Measurements from ENCODE around the gene CDC73. TPM values are rescaled to one million over a fixed set of nuclear protein-coding genes. Genes with fewer than 3 reads are reported as not detected.
A peak's percentile ranks its signal among the peaks of the same experiment; 100 is the strongest.
"Not testable (repeated sequence)": the region's sequence is repeated elsewhere in the genome, so short reads cannot be mapped to it uniquely, and the experiment has no call there.

CDC73 gene
- total RNA-seq, 2 donors from 2014 or later: 52.8 to 53.0 TPM

DNA sequence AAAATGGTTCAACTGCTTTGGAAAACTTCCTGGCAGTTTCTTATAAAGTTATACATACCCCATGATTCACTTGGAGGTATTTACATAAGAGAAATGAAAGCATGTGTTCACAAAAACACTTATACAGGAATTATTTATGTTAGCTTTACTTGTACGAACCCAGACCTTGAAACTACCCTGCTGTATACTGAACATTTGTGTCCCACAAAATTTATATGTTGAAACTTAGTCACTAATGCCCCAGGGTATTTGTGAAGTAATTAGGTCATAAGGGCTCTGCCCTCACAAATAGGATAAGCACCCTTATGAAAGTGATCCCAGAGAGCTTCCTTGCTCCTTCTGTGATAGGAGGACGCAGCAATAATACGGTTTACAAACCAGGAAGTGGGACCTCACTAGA lies 107.3 kb downstream of the CDC73 start:
- Histone ChIP-seq H3K4me3 (ENCODE audit: low read length) (no peak overlapping the region), H3K9ac (ENCODE audit: extremely low read depth, low read length, poor library complexity, severe bottlenecking) (no peak overlapping the region), H3K36me3 (ENCODE audit: control insufficient read depth, insufficient read depth, low read length) (peaks cover 31% of the 10 kb centered on the region), H3K4me1 (ENCODE audit: control insufficient read depth, insufficient read depth, low read length) (no peaks in the 10 kb centered on the region), H3K27me3 (ENCODE audit: control insufficient read depth, insufficient read depth, low read length, poor library complexity, severe bottlenecking) (no peaks in the 10 kb centered on the region), H3K27ac (ENCODE audit: low read depth, low read length) (no peak overlapping the region), H3K9me3 (ENCODE audit: control insufficient read depth, low read length) (no peaks in the 10 kb centered on the region)
- H3K36me3 Mint-ChIP-seq (ENCODE audit: low read depth): peaks cover 28% of the 10 kb centered on the region
- TF ChIP-seq, protein P1, sequence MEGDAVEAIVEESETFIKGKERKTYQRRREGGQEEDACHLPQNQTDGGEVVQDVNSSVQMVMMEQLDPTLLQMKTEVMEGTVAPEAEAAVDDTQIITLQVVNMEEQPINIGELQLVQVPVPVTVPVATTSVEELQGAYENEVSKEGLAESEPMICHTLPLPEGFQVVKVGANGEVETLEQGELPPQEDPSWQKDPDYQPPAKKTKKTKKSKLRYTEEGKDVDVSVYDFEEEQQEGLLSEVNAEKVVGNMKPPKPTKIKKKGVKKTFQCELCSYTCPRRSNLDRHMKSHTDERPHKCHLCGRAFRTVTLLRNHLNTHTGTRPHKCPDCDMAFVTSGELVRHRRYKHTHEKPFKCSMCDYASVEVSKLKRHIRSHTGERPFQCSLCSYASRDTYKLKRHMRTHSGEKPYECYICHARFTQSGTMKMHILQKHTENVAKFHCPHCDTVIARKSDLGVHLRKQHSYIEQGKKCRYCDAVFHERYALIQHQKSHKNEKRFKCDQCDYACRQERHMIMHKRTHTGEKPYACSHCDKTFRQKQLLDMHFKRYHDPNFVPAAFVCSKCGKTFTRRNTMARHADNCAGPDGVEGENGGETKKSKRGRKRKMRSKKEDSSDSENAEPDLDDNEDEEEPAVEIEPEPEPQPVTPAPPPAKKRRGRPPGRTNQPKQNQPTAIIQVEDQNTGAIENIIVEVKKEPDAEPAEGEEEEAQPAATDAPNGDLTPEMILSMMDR (conservative IDR thresholded peaks at IDR 0.05): no peak
- DNase-seq: no peak
- peaks cover 3% of the 10 kb centered on the region for H3K9me3 Mint-ChIP-seq
- no peak overlapping the region for H3K4me3 Mint-ChIP-seq
- no peaks in the 10 kb centered on the region for H3K4me1 Mint-ChIP-seq
- WGBS, 2 experiments (ENCODE audit: insufficient coverage in 1 of 2, insufficient read length in 1 of 2): 88 to 97% methylated on average over 3 of the region's 3 CpGs
- no peaks in the 10 kb centered on the region for H3K27me3 Mint-ChIP-seq (ENCODE audit: insufficient read depth)
- H3K27ac Mint-ChIP-seq: no peak overlapping the region

DNA sequence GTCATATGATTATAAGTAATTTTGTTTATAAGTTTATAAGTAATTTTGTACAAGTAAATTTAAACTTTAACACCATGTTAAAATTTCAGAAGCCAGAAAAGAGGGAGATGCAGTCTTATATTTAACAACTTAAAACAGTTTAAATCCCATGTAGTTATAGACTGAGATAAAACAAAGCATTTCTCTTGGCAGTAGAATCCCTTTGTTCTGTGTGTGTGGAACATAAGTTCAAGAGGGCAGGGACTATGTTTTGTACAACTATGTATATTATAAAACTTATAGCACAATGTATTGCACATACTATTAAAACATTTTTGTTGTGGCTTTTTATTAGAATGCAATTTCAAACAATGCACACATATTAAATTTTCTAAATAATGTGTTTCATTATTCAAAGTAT lies 109.3 kb downstream of the CDC73 start:
- peaks cover 37% of the 10 kb centered on the region for H3K36me3 ChIP-seq (ENCODE audit: control insufficient read depth, insufficient read depth, low read length)
- not testable (repeated sequence) for H3K9me3 ChIP-seq (ENCODE audit: control insufficient read depth, low read length); H3K4me3 ChIP-seq (ENCODE audit: low read length); H3K4me3 Mint-ChIP-seq; H3K4me1 Mint-ChIP-seq; H3K4me1 ChIP-seq (ENCODE audit: control insufficient read depth, insufficient read depth, low read length); DNase-seq; H3K27me3 ChIP-seq (ENCODE audit: control insufficient read depth, insufficient read depth, low read length, poor library complexity, severe bottlenecking); H3K27ac Mint-ChIP-seq; H3K27me3 Mint-ChIP-seq (ENCODE audit: insufficient read depth); H3K27ac ChIP-seq (ENCODE audit: low read depth, low read length); H3K9me3 Mint-ChIP-seq; H3K9ac ChIP-seq (ENCODE audit: extremely low read depth, low read length, poor library complexity, severe bottlenecking)
- peaks cover 26% of the 10 kb centered on the region for H3K36me3 Mint-ChIP-seq (ENCODE audit: low read depth)

DNA sequence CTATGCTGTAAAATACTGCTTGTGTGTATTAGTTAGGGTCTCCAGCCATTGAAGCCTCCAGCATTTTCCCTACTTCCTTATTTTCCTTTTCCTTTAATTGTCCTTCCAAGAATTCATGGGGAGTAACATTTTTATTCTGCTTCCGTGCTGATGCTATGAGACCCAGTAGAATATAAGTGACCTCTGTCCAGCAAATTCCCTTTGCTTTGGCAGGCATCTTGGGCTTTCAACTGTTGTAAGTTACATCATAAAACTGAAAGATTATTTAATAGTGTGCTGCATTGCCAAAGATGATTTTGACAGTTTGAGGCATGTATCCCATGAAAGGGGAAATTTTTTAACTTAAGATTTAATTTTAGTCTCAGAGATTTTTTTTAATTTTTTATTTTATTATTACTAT lies 112.7 kb downstream of the CDC73 start:
- no peak overlapping the region for H3K9ac ChIP-seq (ENCODE audit: extremely low read depth, low read length, poor library complexity, severe bottlenecking)
- H3K27me3 ChIP-seq (ENCODE audit: control insufficient read depth, insufficient read depth, low read length, poor library complexity, severe bottlenecking): no peaks in the 10 kb centered on the region
- 95% methylated on average over 1 of the region's 1 CpG; no CpG with 5 or more reads in 1 of the 2 experiments for WGBS, 2 experiments (ENCODE audit: insufficient coverage in 1 of 2, insufficient read length in 1 of 2)
- no peak overlapping the region for H3K27ac ChIP-seq (ENCODE audit: low read depth, low read length)
- no peaks in the 10 kb centered on the region for H3K27me3 Mint-ChIP-seq (ENCODE audit: insufficient read depth)
- H3K9me3 ChIP-seq (ENCODE audit: control insufficient read depth, low read length): peaks cover 34% of the 10 kb centered on the region
- peaks cover 52% of the 10 kb centered on the region for H3K36me3 ChIP-seq (ENCODE audit: control insufficient read depth, insufficient read depth, low read length)
- no peaks in the 10 kb centered on the region for H3K4me1 ChIP-seq (ENCODE audit: control insufficient read depth, insufficient read depth, low read length)
- H3K4me3 ChIP-seq (ENCODE audit: low read length): no peak overlapping the region
- DNase-seq: no peak
- TF ChIP-seq, protein P1 (conservative IDR thresholded peaks at IDR 0.05): no peak
- no peaks in the 10 kb centered on the region for H3K4me1 Mint-ChIP-seq
- no peak overlapping the region for H3K4me3 Mint-ChIP-seq
- H3K36me3 Mint-ChIP-seq (ENCODE audit: low read depth): peaks cover 49% of the 10 kb centered on the region
- H3K9me3 Mint-ChIP-seq: peaks cover 29% of the 10 kb centered on the region
- H3K27ac Mint-ChIP-seq: no peak overlapping the region

DNA sequence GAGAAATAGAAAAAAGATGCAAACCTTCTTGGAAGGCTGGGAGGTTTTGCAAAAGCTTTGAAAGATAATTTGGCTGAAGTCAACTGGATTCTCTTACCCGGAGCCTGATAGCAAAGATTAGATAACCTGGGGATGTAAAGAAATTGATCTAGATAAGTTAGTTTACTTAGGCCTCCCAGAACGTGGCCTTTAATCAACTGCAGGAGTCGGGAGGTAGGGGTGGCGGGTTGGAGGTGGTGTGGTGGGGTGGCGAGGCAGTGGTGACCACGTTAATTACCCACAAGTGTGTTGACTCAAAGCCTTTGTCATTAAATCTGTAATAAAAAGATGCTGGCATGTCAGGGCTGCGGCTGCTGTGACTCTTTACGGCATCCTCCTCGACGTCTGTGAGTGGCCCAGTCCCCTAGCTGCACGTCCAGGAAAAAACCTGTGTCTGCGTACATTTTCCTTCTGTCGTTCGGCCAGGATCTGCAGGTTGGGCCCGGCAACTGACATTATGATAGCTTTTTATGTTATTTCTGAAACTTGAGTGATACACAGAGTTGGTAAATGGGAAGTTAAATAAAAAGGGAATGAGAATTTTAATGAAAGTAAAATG lies 115.6 kb downstream of the CDC73 start:
- Histone ChIP-seq H3K9me3 (ENCODE audit: control insufficient read depth, low read length) (peaks cover 34% of the 10 kb centered on the region), H3K4me1 (ENCODE audit: control insufficient read depth, insufficient read depth, low read length) (no peaks in the 10 kb centered on the region), H3K27me3 (ENCODE audit: control insufficient read depth, insufficient read depth, low read length, poor library complexity, severe bottlenecking) (no peaks in the 10 kb centered on the region), H3K9ac (ENCODE audit: extremely low read depth, low read length, poor library complexity, severe bottlenecking) (no peak overlapping the region), H3K27ac (ENCODE audit: low read depth, low read length) (no peak overlapping the region), H3K4me3 (ENCODE audit: low read length) (peak overlapping the region; percentile 61), H3K36me3 (ENCODE audit: control insufficient read depth, insufficient read depth, low read length) (peaks cover 61% of the 10 kb centered on the region)
- Mint-ChIP-seq H3K4me1 (no peaks in the 10 kb centered on the region), H3K36me3 (ENCODE audit: low read depth) (peaks cover 69% of the 10 kb centered on the region), H3K4me3 (no peak overlapping the region), H3K9me3 (peaks cover 29% of the 10 kb centered on the region), H3K27me3 (ENCODE audit: insufficient read depth) (no peaks in the 10 kb centered on the region), H3K27ac (no peak overlapping the region)
- DNase-seq: no peak
- TF ChIP-seq, protein P1 (conservative IDR thresholded peaks at IDR 0.05): no peak
- 88 to 94% methylated on average over 15 of the region's 15 CpGs for WGBS, 2 experiments (ENCODE audit: insufficient coverage in 1 of 2, insufficient read length in 1 of 2)

All from endodermal cell (in vitro differentiated cells).